HFF-Myc (cell line): ENCODE measurements around the gene IQCE.

ENCODE experiments used
- DNase-seq: peaks from one replicate; pipeline ENCODE4 v3.0.0-alpha.2; 2011; ENCODE audit warnings: low read depth; ENCODE audit errors: extremely low read depth
- H3K4me3 ChIP-seq: replicated peaks from 2 replicates; pipeline ENCODE4 v1.5.1; 2011; ENCODE audit warnings: low read depth, mild to moderate bottlenecking, control low read depth, low read length
- TF ChIP-seq, protein P1 (sequence below): IDR thresholded peaks from 2 replicates; pipeline ENCODE4 v1.5.1; 2012; ENCODE audit warnings: mild to moderate bottlenecking, low read depth, low read length, control low read depth; ENCODE audit errors: missing control alignments

The IQCE gene

GRCh38 chr7:2628891-2629290, 70.1 kb downstream of the IQCE start:
- TF ChIP-seq, protein P1, sequence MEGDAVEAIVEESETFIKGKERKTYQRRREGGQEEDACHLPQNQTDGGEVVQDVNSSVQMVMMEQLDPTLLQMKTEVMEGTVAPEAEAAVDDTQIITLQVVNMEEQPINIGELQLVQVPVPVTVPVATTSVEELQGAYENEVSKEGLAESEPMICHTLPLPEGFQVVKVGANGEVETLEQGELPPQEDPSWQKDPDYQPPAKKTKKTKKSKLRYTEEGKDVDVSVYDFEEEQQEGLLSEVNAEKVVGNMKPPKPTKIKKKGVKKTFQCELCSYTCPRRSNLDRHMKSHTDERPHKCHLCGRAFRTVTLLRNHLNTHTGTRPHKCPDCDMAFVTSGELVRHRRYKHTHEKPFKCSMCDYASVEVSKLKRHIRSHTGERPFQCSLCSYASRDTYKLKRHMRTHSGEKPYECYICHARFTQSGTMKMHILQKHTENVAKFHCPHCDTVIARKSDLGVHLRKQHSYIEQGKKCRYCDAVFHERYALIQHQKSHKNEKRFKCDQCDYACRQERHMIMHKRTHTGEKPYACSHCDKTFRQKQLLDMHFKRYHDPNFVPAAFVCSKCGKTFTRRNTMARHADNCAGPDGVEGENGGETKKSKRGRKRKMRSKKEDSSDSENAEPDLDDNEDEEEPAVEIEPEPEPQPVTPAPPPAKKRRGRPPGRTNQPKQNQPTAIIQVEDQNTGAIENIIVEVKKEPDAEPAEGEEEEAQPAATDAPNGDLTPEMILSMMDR = no peak
- DNase-seq = no peak

DNA sequence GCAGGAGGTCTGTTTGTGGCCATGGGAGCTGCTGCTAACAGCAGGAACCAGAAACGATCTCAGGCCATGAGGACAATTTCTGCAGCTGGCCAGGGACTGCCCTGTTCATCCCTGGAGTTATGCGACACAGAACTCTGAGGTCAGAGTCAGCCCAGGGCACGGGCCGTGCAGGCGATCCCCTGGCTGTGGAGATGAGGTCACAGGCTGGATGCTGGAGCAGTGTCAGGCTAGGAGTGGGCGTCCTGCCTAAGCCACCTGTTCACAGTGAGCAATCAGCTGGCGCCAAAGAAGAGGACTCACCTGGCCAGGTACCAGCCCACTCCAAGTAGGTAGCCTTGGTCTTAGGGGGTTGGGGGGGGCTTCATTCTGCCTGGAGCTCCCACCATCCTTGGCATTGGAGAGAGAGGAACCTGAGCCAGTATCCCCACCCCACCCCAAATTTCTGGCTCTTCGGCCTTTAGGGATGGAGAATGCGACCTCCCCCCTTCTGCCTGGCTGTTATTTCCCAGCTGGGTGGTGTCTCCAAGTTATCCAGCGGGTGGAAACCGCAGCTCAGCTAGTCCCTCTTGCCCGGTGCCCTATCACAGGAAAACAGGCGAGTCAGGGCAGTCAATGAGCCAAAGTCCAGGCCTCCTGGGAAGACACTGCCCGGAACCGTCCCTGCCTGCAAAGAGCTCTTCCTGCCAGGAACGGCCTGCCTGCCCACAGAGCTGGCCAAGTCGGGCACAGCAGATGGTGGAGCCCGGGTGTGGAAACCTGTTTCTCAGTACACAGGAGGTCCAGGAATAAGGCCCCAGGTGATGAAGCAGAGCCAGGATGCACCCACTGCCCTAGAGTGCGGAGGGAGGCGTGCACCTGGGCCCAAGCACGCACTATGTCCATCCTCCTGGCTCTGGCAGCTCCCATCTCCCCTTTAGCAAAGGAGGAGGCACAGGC, 71.2 kb downstream of the IQCE start:
- DNase-seq = no peak
- TF ChIP-seq, protein P1 = no peak
- H3K4me3 ChIP-seq = no peak overlapping the region

More at GRCh38 chr7:2628891-2629290, 70.1 kb downstream of the IQCE start:
- no peak overlapping the region for H3K4me3 ChIP-seq

- TF ChIP-seq, protein P1 = no peak
- H3K4me3 ChIP-seq = peak within 1 kb of the TSS; percentile 79
- DNase-seq = no peak
Observed at GRCh38 chr7:2631946-2632732, 73.4 kb downstream of the IQCE start, which contains the start of gene TTYH3. TSS of gene TTYH3 (plus strand) at chr7:2631986. CDS start at chr7:2632156, 170 bp downstream.

- peak; percentile 49 for DNase-seq
- peak overlapping the region; percentile 79 for H3K4me3 ChIP-seq
- TF ChIP-seq, protein P1 = no peak
Observed at GRCh38 chr7:2632733-2633537, 74.2 kb downstream of the IQCE start.

DNA sequence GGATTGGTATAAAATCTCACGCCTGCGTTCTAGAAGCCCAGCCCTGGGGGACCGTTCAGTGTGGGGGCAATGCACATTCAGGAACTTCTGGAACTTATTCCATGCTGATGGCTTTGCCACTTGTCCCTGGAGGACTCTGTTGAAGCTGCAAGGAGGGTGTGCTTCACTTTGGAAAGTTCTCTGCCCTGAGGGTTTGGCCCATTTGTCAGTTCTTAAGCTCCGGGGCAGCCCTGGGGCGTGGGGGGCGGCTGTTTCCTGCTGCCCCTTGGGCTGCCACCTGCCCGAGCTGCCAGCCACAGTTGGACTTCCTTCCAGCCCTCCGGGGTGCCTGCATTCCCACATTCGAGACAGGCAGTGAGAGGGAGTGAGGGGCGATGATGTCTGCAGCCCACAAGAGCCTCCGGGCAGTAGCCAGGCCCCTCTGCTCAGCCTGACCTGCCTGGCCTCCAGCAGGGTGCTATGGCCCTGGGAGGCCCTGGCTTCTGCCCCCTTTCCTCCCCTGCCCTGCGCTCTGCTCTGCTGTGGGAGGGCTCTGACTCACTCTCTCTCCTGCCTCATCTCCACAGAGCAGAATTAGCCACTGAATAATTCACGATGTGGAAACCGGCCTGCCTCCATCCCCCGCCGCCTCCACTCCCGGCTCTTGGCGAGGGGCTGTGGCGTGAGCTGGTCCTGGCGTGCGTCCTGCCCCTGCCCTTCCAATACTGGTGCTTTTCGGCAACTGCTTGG, 74.9 kb downstream of the IQCE start:
- H3K4me3 ChIP-seq = peak overlapping the region; percentile 79
- DNase-seq = no peak
- TF ChIP-seq, protein P1 = no peak
